GM19043 (cell line): ENCODE data around the gene SLC6A20.

ENCODE experiments used
- ATAC-seq: cut with Tn5 transposase; IDR thresholded peaks from one replicate; pipeline ENCODE4 v1.9.1; 2021; ENCODE audit warnings: low read depth; ENCODE audit not compliant: unreplicated experiment

The SLC6A20 gene

DNA sequence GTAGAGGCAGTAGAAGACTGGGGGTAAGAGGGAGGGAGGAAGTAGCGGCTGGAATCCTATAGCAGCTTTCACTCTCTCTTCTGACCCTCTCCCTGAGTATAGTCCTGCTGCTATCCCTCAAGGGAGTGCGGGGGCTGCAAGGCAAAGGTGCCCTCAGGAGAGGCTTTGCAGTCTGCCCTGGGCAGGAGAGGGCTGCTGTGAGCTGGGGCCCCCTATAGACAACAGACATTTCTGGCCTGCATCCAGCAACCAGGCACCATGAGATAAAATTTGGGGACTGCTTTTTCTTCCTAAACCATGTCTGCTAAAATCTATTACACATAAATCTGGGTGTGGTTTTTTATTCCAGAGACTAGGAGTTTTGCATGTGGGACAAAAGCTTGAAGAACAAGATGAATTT lies 59.1 kb downstream of the SLC6A20 start:
- no peak for ATAC-seq

DNA sequence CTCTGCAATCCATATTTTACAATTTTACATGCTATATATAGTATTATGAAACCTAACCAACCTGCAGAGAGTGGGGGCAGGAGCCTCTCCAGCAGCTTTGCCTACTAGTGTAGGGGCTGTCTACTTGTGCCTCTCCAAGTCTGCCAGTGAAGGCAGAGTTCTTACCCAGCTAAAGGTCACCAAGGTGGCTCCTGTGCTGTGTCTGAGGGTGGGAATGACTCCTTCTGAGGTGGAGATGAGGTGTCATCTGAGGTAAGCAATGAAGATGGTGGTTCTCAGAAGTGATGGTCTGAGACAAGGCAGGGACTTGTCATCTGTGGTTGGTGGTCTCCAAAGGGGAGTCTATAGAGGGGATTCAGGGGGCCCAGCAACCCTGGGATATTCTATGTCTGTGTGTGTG lies 59.6 kb downstream of the SLC6A20 start:
- ATAC-seq, result no peak

DNA sequence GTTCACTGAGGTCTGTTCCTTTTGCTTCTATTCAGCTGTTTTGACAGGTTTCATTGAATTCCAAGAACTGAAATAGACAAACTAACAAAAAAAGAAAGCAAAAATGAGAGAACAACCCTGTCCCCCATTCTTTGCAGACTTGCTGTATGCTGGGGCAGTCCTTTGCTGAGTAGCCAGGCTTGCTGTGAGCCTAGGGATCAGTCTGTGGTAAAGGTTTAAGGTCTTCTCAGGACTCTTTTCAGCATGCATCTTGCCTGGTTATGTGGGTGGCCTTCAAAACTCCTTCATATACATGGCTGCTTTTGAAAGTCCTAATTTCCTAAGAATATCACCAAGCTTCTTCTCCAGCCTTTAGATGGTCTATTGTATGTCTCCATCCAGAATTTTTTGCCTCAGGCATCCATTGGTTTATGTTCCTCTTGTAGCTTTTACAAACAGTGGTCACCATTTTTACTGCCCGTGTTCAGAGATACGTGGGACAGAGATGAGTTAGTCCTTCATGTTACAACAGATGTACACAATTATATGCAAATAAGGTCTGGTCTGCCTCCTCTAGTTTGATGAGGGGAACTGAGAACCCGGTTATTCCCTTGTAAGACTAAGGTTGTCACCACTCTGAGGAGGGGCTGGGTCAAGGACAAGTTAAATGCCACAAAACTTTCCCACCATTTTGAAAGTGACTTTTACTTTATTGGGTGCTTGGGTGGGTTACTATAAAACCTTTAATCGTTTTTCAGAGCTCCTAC lies 65.8 kb downstream of the SLC6A20 start:
- ATAC-seq, result no peak

DNA sequence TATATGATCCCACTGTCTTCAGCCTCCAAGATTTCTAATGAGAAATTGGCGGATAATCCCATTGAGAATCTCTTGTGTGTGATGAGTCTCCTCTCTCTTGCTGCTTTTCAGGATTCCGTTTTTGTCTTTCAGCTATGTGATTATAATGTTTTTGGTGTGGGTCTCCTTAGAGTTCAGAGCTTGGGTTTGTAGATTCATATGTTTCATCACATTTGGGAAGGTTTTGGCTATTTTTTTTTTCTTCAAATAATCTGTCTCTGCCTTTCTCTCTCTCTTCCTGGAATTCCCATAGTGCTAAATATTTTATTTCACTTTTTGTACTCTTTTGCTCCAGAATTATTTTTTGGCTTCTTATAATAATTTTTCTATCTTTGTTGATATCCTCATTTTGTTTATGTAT lies 66.7 kb downstream of the SLC6A20 start:
- ATAC-seq, result no peak

DNA sequence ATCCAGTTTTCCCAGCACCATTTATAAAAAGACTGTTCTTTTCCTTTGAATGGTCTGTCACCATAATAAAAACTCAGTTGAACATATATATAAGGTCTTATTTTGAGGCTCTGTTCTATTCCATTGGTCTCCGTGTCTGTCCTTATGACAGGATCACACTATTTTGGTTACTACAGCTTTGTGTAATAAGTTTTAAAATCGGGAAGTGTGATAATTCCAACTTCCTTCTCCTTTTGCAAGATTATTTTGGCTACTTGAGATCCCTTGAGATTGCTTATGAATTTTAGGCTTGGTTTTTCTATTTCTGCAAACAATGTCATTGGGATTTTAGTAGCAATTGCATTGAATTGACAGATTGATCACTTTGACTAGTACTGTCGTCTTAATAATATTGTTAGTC lies 71.4 kb downstream of the SLC6A20 start:
- no peak for ATAC-seq

GRCh38 chr3:45719655-45720487 lies 76.5 kb downstream of the SLC6A20 start:
- no peak for ATAC-seq

GRCh38 chr3:45716790-45717336 lies 79.5 kb downstream of the SLC6A20 start:
- no peak for ATAC-seq

DNA sequence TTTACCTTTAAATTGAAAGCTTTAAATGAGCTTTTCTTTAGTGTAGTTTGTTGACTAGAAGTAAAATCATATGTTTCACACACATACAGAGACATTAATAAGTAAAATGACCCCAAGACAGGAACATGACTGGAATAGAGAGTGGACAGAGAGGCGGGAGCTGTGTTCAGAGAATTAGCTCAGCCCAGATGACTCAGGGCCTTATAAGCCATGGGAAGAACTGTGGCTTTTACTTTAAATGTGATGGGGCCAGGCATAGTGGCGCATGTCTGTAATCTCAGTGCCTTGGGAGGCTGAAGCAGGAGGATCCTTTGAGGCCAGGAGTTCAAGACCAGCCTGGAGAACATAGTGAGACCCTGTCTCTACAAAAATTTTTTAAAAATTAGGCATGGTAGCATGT lies 80.4 kb downstream of the SLC6A20 start:
- no peak for ATAC-seq

DNA sequence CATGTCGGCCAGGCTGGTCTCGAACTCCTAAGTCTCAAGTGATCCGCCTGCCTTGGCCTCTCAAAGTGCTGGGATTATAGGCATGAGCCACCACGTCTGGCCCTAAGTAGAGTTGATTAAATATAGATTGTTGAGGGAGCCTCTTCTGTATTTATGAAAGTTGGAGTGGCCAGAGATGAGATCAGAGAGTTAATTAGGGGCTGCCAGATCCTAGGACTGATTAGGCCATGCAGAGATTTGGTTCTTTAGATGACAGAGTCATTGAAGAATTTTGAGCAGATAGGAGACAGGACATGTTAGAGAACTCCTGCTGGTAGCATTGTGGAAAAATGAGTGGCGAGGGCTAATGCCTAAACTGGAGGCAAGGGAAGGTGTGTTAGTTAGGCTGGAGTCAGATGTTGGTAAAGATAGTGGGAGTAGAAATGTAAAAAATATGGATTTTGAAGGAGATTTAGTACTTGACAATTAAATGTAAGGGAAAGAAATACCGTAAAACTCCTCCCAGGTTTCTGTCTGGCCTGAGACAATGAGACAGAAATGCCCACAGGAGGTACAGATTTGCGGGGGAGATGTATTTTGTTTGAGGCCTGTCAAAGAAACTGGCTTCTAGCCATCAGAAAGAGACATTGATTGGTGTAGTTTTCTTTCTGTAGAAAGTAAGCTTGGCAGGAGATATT lies 83.8 kb downstream of the SLC6A20 start:
- ATAC-seq, result no peak

- no peak for ATAC-seq
These were observed 84.4 kb downstream of the SLC6A20 start for GRCh38 chr3:45711931-45712330.

DNA sequence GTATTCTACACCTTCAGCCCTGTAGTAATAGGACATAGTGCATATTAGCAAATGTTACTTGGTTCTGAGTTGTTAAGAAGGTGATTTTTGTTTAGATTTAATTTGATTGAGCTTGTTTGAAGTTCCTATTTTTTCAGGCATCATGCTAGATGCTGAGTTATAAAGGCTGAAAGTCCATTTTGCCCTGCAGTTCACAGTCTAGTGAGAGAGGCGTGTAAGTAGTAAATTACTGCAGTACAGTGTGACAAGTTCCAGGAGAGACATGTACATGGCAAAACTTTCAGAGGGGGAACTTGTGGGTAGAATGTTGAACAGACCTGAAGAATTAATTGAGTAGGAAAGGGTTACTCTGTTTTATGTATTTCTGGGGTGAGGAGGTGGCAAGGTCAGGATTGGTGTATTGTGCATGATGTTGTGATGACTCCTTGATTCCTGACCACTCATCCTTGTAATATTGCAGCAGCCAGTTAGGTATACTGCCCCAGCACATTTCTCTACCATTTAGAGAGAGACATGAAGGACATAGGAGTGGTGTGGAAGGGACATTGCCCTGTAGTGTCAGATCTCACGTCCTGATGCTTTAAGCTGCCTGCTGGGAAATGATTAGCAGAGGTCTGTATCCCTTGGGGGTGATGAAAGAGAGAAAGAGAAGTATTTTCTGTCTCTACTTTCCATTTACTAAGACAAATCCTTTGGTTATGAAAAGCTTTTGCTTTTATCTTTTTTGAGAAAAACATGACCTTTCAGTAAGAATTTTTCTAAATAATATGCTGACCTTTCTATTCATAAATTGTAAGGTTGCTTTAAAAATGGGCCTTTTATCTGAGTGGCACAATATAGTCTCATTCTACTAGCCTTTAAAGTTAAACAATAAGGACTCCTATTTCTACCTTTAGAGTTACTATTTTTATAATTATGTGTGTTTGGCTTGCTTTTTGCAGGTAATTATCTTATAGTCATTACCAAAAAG lies 90.2 kb downstream of the SLC6A20 start:
- ATAC-seq, result no peak
